Measurements from ENCODE around the gene COL12A1. TPM values are rescaled to one million over a fixed set of nuclear protein-coding genes. Genes with fewer than 3 reads are reported as not detected.
"Not testable (repeated sequence)": the region's sequence is repeated elsewhere in the genome, so short reads cannot be mapped to it uniquely, and the experiment has no call there.

Gene COL12A1
- total RNA-seq, 2 donors from 2014 or later, result 0.13 to 0.64 TPM

- no peaks in the 10 kb centered on the region for H3K4me1 Mint-ChIP-seq
Measured at GRCh38 chr6:75196081-75196687, 9.7 kb downstream of the COL12A1 start.

GRCh38 chr6:75188221-75188925 lies 17.5 kb downstream of the COL12A1 start:
- Mint-ChIP-seq H3K4me3 (no peak overlapping the region), H3K27me3 (ENCODE audit: insufficient read depth) (no peaks in the 10 kb centered on the region), H3K4me1 (no peaks in the 10 kb centered on the region), H3K27ac (no peak overlapping the region), H3K36me3 (ENCODE audit: low read depth) (no peaks in the 10 kb centered on the region), H3K9me3 (no peaks in the 10 kb centered on the region)
- Histone ChIP-seq H3K9me3 (ENCODE audit: control insufficient read depth, low read length) (no peaks in the 10 kb centered on the region), H3K27ac (ENCODE audit: low read depth, low read length) (no peak overlapping the region), H3K36me3 (ENCODE audit: control insufficient read depth, insufficient read depth, low read length) (no peaks in the 10 kb centered on the region), H3K9ac (ENCODE audit: extremely low read depth, low read length, poor library complexity, severe bottlenecking) (no peak overlapping the region), H3K4me3 (ENCODE audit: low read length) (no peak overlapping the region), H3K4me1 (ENCODE audit: control insufficient read depth, insufficient read depth, low read length) (no peaks in the 10 kb centered on the region), H3K27me3 (ENCODE audit: control insufficient read depth, insufficient read depth, low read length, poor library complexity, severe bottlenecking) (no peaks in the 10 kb centered on the region)
- WGBS, 2 experiments (ENCODE audit: insufficient coverage in 1 of 2, insufficient read length in 1 of 2), result 85 to 90% methylated on average over 2 to 3 of the region's 3 CpGs
- no peak for TF ChIP-seq CTCF (conservative IDR thresholded peaks at IDR 0.05)
- DNase-seq, result no peak

More at GRCh38 chr6:75196081-75196687, 9.7 kb downstream of the COL12A1 start:
- Histone ChIP-seq H3K27ac (ENCODE audit: low read depth, low read length) (no peak overlapping the region), H3K9me3 (ENCODE audit: control insufficient read depth, low read length) (no peaks in the 10 kb centered on the region), H3K4me1 (ENCODE audit: control insufficient read depth, insufficient read depth, low read length) (no peaks in the 10 kb centered on the region), H3K36me3 (ENCODE audit: control insufficient read depth, insufficient read depth, low read length) (no peaks in the 10 kb centered on the region), H3K27me3 (ENCODE audit: control insufficient read depth, insufficient read depth, low read length, poor library complexity, severe bottlenecking) (peaks cover 21% of the 10 kb centered on the region), H3K4me3 (ENCODE audit: low read length) (no peak overlapping the region), H3K9ac (ENCODE audit: extremely low read depth, low read length, poor library complexity, severe bottlenecking) (no peak overlapping the region)
- H3K27me3 Mint-ChIP-seq (ENCODE audit: insufficient read depth), result peaks cover 13% of the 10 kb centered on the region
- no peaks in the 10 kb centered on the region for H3K36me3 Mint-ChIP-seq (ENCODE audit: low read depth)
- DNase-seq, result no peak
- H3K9me3 Mint-ChIP-seq, result no peaks in the 10 kb centered on the region
- WGBS, 2 experiments (ENCODE audit: insufficient coverage in 1 of 2, insufficient read length in 1 of 2), result 0 to 60% methylated on average over 1 of the region's 2 CpGs
- no peak for TF ChIP-seq CTCF (conservative IDR thresholded peaks at IDR 0.05)
- no peak overlapping the region for H3K4me3 Mint-ChIP-seq
- H3K27ac Mint-ChIP-seq, result no peak overlapping the region

GRCh38 chr6:75186581-75186980 lies 19.3 kb downstream of the COL12A1 start:
- not testable (repeated sequence) for H3K36me3 ChIP-seq (ENCODE audit: control insufficient read depth, insufficient read depth, low read length); H3K9me3 Mint-ChIP-seq; H3K4me1 Mint-ChIP-seq; H3K27ac ChIP-seq (ENCODE audit: low read depth, low read length); DNase-seq; H3K36me3 Mint-ChIP-seq (ENCODE audit: low read depth); H3K9ac ChIP-seq (ENCODE audit: extremely low read depth, low read length, poor library complexity, severe bottlenecking); H3K4me3 ChIP-seq (ENCODE audit: low read length); H3K27me3 Mint-ChIP-seq (ENCODE audit: insufficient read depth); H3K4me3 Mint-ChIP-seq; H3K27ac Mint-ChIP-seq; H3K27me3 ChIP-seq (ENCODE audit: control insufficient read depth, insufficient read depth, low read length, poor library complexity, severe bottlenecking); H3K9me3 ChIP-seq (ENCODE audit: control insufficient read depth, low read length); H3K4me1 ChIP-seq (ENCODE audit: control insufficient read depth, insufficient read depth, low read length)
- 0 to 50% methylated on average over 1 to 2 of the region's 2 CpGs for WGBS, 2 experiments (ENCODE audit: insufficient coverage in 1 of 2, insufficient read length in 1 of 2)
